CD1c-positive myeloid dendritic cell (primary cell): ENCODE results near the gene KDM4B.

Source experiments
- DNase-seq: peaks from one replicate; pipeline ENCODE4 v3.0.0-alpha.2; 2016; ENCODE audit errors: extremely low spot score

The KDM4B gene

DNA sequence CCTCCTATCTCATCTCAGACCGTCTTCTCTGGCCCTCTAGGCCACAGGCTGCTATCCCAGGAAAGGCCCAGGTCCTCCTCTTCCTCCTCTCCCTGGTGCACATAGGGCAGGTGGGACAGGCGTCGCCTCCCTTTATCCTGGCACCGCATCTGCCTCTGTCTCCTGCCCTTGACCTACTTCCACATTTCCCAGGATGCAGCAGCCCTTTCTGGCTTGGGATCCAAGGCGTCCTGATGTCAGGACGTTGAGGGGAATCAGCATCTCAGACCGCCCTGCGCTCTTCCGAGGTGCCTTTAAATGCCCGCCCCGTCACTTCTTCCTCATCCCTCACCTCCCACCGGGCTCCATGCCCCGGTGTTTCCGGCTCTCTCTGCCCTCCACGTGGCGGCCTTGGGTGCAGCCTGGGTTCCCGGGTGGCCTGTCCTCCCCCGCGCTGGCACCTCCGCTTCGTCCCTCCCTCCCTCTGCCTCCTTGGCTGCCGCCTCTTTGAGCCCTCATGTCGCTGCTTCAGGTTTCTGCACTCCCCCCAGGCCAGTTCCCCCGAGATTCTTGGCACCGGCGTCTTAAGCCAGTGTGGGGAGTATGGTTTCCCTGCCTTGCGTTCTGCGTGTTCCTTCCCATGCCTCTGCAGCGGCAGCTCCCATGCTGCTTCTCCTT is 66.3 kb downstream of the KDM4B start:
- no peak for DNase-seq

DNA sequence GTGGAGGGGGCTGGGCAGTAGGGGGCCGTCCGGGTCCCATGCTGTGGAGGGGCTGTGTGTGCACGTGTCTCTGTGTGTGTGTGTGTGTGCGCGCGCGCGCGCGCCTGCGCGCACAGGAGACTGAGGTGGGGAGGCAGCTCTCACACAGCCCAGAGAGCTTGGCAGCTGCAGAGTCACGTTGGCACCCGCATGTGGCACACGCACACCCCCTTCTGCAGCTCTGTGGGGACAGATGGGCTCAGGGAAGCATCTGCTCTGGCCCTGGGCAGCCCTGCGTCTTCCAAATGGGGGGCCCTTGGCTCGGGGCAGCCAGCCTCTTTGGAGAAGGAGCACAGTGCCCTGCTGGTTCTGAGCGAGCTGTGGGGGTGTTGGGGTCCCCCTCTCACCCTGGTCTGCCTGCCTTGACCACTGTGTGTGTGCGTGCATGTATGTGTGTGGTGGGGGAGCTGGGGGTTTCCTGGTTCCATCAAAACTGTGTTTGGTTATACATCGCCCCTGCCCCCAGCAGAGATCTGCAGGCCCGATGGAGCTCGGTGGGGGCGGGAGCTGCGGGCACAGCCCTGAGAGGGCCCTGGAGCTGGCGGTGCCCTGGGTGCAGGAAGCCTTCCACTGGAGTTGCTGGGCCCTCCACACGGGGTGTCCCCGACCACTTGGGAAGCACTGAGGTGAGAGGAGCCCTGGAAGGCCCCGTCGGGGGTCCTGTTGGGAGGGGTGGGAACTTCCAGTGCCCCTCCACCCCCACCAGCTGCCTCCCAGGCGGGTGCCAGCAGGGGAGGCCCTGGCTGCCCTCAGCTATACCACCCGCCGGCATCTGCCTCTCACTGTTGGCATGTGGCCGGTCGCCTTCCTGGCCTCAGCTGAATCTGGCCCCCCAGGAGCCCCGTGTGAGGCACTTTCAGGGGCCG is 67.1 kb downstream of the KDM4B start:
- no peak for DNase-seq

GRCh38 chr19:5036698-5037563 is 68.0 kb downstream of the KDM4B start:
- DNase-seq = no peak

- no peak for DNase-seq
Observed at GRCh38 chr19:5037936-5038335, 69.0 kb downstream of the KDM4B start.

- DNase-seq = peak; percentile 18
Observed at GRCh38 chr19:5038631-5039271, 69.8 kb downstream of the KDM4B start.

DNA sequence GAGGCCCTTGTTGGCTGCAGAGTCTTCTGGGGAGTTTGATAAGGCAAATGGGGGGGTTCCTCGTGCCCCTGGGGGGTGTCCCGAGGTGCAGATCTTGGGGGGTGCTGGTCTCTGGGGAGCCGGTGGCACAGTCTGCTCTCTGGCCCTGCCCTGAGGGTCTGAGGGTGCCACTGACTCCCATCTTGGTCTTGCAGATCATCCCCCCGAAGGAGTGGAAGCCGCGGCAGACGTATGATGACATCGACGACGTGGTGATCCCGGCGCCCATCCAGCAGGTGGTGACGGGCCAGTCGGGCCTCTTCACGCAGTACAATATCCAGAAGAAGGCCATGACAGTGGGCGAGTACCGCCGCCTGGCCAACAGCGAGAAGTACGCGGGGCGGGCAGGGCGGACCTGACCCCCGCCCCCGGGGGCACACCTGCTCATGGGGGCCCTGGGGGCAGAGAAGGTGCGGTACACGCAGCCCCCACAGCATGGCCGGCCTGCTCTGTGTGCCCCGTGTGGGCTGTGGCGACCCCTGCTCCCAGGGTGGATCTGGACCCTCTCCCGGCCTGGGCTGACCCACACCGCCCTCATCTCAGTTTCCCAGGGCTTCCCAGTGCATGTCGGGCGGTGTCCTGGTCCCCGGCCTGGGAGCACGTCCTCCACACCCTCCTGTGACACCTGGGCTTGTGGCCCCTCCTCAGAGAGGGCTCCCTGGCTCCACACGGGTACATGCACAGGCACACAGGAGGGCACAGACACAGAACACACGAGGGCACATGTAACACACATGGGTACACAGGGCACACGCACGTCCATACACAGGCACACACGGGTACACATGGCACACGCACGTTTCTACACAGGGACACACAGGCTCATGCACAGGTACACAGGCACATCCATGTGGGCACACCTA is 71.0 kb downstream of the KDM4B start:
- DNase-seq = no peak

DNA sequence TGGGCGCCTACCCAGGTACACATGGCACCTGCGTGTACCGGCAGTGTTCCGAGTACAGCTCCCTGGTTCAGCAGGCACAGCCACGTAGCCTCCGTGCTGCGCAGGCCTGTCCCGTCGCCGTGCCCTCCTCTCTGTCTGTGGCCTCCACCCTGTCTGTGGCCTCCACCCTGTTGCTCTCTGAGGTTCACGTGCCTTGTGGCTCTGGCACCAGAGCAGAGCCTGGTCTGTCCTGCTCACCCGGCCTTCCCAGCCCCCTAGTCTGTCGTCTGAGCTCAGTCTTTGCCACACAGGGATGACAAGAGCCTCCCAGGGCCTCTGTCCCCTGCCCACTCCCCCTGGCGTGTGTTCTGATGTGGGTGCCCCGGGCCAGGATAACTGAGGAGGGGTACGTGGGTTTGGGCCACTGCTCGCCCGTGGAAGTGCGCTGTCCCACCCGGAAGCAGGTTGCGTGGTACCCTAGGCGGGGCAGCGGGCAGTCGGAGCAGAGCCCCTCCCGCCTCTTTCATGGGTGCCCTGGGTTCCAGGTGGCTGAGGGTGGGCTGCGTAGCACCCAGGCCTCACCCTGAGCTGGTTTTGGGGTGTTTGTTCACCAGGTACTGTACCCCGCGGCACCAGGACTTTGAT is 71.7 kb downstream of the KDM4B start:
- DNase-seq = no peak

DNA sequence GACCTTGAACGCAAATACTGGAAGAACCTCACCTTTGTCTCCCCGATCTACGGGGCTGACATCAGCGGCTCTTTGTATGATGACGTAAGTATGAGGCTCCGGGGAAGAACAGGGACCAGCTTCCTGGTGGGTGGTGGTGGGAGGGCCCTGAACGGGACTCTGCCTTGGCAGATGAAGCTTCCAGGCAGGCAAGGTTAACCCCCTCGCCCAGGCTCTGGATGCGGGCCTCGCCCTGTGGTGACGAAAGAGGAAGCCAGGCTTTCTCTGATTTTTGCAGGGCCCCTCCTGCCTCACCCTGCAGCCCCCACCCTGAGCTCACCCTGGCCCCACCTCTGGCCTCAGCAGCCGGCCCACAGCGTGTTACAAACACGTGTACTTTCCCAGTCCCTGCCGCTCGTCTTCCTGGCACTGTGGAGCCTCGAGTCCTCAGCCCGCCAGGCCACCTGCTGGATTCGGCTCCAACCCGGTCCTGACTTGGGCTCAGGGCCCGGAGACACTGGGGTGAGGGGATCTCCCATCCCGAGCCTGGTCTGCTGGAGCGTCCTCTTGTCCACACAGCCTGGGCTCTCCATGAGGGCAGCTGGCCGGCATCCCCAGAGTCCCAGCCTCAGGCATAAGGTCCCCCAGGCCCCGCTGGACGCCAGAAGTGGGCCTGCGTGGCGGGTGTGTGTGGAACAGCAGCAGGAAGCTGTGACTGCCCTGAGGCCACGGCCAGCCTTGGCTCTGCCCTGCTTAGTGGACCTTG is 72.4 kb downstream of the KDM4B start:
- DNase-seq = no peak

DNA sequence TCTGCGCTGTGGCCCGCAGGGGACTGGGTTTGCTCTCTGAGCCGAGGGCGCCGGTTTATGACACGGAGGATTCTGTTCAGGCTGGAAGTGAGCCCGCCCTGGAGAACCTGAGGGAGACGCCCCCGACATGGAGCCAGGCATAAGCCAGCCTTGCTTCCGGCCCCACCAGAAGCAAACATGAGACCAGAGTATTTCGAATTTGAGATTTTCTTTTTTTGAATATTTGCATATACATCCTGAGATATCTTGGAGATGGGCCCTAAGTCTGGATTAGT is 72.9 kb downstream of the KDM4B start:
- DNase-seq = no peak

DNA sequence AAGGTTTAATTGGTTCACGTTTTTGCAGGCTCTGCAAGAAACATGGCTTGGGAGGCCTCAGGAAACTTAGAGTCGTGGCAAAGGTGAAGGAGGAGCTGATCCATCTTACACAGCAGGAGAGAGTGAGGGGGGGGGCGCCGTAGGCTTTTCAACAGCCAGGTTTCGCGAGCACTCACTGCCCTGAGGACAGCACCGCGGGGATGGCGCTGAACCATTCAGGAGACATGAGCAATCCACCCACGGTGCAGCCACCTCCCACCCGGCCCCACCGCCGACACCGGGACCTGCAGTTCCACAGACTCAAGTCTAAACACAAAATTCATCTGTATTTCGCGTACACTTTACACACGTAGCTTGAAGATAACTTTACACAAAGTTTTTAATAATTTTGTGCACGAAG is 73.6 kb downstream of the KDM4B start:
- no peak for DNase-seq

DNA sequence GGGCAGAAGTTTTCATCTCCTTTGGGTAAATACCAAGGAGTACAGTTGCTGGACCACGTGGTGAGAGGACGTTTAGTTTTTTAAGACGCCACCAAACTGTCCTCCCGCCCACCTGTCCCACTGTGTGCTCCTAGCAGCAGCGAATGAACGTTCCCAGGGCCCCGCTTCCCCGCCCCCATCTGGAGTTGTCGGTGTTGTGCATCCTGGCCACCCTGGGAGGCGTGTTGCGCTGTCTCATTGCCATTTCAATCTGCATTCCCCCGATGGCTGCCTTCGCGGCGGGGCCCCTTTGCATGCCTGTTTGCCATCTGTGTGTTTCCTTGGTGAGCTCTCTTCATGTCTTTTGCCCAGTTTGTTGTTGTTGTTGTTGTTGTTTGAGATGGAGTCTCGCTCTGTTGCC is 76.1 kb downstream of the KDM4B start:
- no peak for DNase-seq

DNA sequence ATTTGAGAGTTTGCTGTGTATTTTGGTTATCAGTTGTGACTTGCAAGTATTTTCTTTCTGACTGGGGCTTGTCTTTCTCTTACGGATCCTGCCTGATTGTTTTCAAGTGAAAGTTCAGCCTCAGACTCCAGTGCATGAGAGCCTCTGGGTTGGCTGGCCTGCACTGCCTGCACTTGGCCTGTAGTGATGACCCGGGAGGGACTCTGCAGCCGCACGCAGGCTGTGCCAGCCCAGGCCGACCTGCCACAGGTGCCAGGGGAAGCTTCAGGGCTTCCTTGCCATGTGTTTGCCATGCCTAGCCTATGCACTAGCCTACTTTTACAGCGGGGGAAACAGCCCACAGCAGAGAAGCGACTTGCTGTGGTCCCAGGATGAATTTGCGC is 77.0 kb downstream of the KDM4B start:
- no peak for DNase-seq

DNA sequence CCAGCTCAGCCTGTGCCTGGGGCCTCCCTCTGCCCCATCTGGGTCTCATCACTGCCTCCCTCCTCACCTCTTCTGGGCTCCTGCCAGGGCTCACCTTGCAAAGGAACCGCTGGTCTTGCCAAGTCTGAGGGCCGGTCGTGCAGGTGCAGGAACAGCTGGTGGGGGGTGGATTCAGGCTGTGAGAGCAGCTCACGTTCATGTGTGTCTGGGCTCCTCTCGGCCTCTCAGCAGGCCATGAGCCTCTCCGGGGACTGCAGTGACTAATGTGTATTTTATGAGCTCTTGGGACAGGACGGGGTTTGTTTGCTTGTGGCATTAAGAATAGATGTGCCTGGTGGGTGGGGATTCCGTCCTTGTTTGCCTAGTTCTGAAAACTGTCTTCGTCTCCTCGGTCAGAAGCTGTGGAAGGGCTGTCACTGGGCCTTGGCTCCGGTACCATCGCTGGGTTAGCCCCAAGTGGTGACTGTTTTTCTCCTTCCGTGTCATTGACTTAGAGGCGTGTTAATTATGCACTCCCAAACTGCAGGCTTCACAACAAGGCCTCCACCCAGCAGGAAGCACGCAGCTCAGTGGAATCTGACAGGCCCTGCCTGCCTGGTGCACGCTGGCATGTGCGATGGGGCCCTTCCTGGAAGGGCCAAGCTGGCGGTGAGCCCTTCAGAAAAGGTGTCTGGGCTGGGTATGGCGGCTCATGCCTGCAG is 77.6 kb downstream of the KDM4B start:
- DNase-seq = no peak

DNA sequence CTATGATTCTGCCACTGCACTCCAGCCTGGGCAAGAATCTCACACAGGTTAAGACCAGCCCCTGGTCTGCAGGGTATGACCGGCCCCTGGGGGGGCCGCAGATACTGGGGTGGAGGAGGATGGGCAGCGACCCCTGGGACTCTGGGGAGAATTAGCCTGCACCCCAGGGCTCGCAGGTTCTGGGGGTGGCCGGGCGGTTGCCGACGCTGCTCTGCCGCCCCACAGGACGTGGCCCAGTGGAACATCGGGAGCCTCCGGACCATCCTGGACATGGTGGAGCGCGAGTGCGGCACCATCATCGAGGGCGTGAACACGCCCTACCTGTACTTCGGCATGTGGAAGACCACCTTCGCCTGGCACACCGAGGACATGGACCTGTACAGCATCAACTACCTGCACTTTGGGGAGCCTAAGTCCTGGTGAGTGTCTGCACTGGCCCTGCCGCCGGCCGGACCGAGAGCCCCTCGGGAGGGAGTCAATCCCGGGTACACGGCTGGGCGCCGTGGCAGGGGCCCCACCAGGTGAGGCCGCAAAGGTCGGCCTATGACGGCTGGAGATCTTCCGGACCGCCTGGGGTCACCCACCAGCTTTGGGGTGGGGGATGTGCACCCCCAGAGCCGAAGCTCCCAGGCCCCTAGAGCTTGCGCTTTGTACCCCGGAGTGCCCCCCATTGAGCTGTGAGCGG is 78.5 kb downstream of the KDM4B start:
- no peak for DNase-seq

DNA sequence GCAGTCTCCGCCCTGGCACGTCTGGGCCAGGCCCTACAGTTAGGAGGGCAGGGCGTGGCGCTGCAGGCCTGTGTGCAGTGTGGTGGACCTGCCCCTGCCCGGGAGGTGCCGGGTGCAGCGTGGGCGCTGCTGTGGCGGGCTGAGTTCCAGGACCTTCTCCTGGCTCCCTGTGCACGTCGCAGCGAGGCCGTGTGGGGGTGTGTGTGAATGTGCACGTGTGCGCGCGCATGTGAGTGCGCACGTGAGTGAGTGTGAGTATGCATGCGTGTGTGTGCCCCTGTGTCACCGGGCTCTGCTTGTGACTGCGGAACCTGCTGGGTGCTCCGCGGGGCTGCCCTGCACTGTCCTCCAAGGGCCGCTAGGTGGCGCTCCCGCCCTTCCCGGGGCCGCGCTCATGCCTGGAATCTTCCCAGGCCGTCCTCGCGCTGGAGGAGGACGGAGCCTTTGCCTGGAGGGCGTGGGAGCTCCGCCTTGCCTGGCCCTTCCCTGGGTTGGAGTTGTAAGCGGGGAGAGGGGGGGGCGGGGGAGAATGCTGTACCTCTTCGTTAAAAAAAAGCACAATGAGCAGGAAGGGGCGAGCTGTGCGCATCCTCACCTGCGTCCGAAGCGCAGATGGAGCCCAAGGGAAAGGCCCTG is 79.3 kb downstream of the KDM4B start:
- DNase-seq = peak; percentile 71

GRCh38 chr19:5048727-5049553 is 80.0 kb downstream of the KDM4B start:
- no peak for DNase-seq

DNA sequence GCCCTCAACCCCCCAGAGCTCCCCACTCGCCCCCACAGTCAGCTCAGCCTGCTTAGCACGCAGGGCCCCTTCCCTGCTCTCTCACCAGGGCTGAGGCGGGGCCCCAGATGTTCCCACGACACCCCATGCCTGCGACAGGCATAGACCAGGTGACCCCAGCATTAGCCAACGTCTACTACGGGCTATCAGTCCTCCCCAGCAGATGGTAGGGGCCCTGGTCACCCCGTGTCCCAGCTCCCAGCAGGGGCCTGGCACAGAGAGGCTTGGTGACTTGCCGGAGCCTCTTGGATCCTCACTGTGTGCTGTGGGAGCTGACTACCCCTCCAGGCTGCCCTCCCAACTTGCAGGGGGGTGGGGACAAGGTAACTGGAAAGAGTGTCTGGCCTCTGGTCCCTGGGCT is 80.6 kb downstream of the KDM4B start:
- DNase-seq = no peak
